Endometrial microvascular endothelial cells (primary cell): ENCODE measurements around the gene RAD54L. TPM values are rescaled to one million over a fixed set of nuclear protein-coding genes. Genes with fewer than 3 reads are reported as not detected.
"Not testable (repeated sequence)": the region's sequence is repeated elsewhere in the genome, so short reads cannot be mapped to it uniquely, and the experiment has no call there.

Experiments
- in situ Hi-C: cut with HindIII; loops from 2 replicates; pipeline ENCODE4 v1.10.0; 2017; ENCODE audit warnings: low sequenced_read_pairs, low pct_unique_long_range_greater_than_20kb; ENCODE audit errors: inconsistent ontology term
- total RNA-seq: library from RNA; depleted of rRNA; stranded (reverse); fragments of >200 nt; gene quantifications from one replicate; pipeline ENCODE4 v1.2.3, GENCODE V29; 2015; ENCODE audit errors: inconsistent ontology term

Gene RAD54L
- 11.2 TPM for total RNA-seq

DNA sequence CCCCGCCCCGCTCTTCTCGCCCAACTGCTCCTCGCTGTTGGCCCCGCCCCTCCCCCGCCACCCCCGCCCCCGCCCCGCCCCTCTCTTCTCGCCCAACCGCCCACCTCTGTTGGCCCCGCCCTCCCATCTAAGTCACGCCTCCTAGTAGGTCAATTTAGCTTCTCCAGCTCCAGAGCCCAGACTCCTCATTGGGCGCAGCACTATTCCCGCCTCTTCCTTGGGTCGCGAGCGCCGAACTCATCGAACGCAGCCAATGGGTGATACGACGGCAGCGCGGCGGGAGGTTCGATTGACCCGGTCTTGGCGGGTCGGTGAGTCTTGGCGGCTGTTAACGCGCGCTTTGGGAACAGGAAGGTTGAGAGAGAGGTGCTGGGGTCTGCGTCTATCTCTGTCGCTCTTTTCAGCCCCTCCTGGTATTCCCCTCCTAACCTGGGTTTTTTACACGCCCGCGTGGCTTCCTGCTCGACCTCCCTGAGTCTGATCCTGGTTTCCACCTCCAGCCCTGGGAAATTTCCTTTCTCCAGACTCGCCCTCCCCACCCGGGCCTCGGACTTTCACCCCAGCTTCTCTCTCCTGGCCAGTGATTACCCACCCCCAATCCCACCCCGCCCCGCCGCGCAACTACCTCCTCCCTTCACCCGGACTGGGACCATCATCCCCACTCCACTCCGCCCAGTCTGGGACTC lies at the start of gene RAD54L:
RAD54L (plus strand) TSS at position 328 of the 686 bp plus-strand sequence. CDS start 643 bp downstream, outside the sequence.
- in situ Hi-C loops: no loop called here

GRCh38 chr1:46197964-46198811 lies 49.4 kb upstream of the RAD54L start, which contains the start of gene POMGNT1:
Gene POMGNT1, minus strand, starts transcription at chr1:46198434. Its CDS starts 613 bp downstream, at chr1:46197821.
- in situ Hi-C loops: loop anchor here (25.0 kb wide), 1 partner anchor 161 kb away; no protein-coding TSS in a partner anchor

GRCh38 chr1:46199233-46199749 lies 48.3 kb upstream of the RAD54L start:
- in situ Hi-C loops: loop anchor here (25.0 kb wide), 1 partner anchor 162 kb away; no protein-coding TSS in a partner anchor

DNA sequence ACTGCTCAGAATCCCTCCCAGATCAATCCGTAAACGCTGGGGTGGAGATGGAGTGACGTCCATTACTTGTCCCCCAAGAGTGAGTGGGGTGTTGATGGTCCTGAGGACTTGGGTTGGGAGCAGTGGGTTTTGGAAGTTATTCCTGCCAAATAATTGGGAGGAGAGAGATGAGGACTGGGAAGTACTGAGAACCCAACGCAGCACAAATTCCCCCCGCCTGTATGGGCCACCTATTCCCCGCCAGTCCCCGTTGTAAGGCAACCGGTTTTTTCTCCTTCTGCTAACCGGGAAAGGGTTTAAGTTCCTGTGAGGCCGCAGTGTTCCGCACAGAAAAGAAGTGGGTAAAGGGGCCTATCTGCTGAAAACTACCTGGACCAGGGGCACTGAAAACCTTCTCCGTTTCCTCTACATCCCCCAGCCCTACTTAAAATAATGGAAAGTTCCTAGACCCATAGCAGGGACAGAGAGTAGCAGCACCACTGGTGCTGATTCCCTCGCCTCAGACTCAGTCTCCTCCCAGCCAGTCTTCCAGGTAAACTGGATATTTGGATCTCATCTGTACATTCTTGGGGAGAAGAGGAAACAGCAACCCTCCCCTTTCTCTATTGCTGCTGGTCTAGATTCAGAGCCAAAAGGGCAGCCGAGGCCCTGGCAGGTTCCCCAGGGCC lies 43.7 kb upstream of the RAD54L start:
- in situ Hi-C loops: no loop called here

GRCh38 chr1:46204406-46204742 lies 43.2 kb upstream of the RAD54L start:
- in situ Hi-C loops: no loop called here

- in situ Hi-C loops: no loop called here
Observed at GRCh38 chr1:46205141-46205540, 42.4 kb upstream of the RAD54L start.

DNA sequence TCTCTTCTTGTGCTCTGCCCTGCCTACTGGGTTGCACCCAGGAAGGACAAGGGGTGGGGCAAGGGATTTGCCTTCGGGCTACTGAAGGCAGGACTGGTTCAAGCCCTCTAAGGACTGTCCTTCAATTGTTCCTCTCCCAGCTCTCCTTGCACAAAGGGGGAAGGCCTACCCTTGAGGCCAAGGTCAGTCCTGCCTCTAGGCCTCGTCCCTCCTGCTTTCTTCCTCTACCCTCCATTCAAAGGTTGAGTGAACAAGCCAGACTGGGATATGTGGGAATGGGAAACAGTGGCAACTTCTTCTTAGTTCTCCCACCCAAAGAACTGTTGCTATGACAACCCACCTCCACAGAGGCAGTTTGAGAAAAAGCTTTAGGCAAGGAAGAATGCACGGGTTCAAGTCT lies 41.8 kb upstream of the RAD54L start:
- in situ Hi-C loops: no loop called here

DNA sequence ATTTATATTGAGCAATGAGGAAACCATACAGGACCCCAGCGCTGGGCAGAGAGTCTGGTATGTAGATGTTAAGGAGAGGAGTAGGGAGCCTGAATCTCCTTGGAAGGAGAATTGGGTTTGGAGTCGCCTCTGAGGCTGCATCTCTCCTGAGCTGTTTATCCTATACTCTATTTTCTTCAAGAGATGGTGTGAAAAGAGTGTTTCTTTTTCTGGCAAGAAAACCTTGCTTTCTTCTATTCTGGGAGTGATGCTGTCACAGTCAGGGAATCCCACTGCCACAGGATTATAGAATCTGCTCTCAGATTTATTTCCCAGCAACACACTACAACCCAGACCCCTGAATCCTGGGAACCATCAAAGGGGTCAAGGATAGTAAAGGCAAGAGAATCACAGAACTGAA lies 41.2 kb upstream of the RAD54L start:
- in situ Hi-C loops: no loop called here

- in situ Hi-C loops: no loop called here
Observed at GRCh38 chr1:46210561-46210960, 37.0 kb upstream of the RAD54L start.

GRCh38 chr1:46211051-46211450 lies 36.5 kb upstream of the RAD54L start:
- in situ Hi-C loops: no loop called here

DNA sequence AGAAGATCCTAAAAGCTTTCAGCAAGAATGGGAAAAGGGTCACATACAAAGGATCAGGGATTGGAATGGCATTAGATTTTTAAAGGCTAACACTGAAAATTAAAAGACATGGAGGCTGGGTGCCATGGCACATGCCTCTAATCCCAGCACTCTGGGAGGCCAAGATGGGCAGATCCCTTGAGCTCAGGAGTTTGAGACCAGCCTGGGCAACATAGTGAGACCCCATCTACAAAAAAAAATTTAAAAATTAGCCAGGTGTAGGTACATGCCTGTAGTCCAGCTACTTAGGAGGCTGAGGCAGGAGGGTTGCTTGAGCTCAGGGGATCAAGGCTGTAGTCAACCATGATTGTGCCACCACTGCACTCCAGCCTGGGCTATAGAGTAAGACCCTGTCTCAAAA lies 32.1 kb upstream of the RAD54L start:
- in situ Hi-C loops: no loop called here

- in situ Hi-C loops: no loop called here
Observed at GRCh38 chr1:46218443-46218842, 29.1 kb upstream of the RAD54L start.

GRCh38 chr1:46219551-46220520 lies 27.7 kb upstream of the RAD54L start:
- in situ Hi-C loops: no loop called here

GRCh38 chr1:46220808-46221207 lies 26.8 kb upstream of the RAD54L start:
- in situ Hi-C loops: no loop called here

- in situ Hi-C loops: no loop called here
Observed at GRCh38 chr1:46221749-46222148, 25.8 kb upstream of the RAD54L start.

DNA sequence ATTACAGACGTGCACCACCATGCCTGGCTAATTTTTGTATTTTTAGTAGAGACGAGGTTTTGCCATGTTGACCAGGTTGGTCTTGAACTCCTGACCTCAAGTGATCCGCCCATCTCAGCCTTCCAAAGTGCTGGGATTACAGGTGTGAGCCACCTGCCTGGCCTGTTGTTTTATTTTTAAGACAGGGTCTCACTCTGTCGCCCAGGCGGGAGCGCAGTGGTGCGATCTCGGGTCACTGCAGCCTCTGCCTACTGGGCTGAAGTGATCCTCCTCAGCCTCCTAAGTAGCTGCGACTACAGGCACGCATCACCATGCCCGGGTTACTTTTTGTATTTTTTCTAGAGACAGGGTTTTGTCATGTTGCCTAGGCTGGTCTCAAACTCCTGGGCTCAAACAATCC lies 24.5 kb upstream of the RAD54L start:
- in situ Hi-C loops: not testable (repeated sequence)

- in situ Hi-C loops: no loop called here
Observed at GRCh38 chr1:46223472-46223943, 24.1 kb upstream of the RAD54L start.

GRCh38 chr1:46224966-46225365 lies 22.6 kb upstream of the RAD54L start:
- in situ Hi-C loops: no loop called here
